CD4-positive, alpha-beta T cell treated with Interleukin-10 for 1 hour (primary cell): ENCODE results near the gene GADD45G.

Experiments
- DNase-seq: peaks from one replicate; pipeline ENCODE4 v3.0.0-alpha.2; 2020

GADD45G gene

DNA sequence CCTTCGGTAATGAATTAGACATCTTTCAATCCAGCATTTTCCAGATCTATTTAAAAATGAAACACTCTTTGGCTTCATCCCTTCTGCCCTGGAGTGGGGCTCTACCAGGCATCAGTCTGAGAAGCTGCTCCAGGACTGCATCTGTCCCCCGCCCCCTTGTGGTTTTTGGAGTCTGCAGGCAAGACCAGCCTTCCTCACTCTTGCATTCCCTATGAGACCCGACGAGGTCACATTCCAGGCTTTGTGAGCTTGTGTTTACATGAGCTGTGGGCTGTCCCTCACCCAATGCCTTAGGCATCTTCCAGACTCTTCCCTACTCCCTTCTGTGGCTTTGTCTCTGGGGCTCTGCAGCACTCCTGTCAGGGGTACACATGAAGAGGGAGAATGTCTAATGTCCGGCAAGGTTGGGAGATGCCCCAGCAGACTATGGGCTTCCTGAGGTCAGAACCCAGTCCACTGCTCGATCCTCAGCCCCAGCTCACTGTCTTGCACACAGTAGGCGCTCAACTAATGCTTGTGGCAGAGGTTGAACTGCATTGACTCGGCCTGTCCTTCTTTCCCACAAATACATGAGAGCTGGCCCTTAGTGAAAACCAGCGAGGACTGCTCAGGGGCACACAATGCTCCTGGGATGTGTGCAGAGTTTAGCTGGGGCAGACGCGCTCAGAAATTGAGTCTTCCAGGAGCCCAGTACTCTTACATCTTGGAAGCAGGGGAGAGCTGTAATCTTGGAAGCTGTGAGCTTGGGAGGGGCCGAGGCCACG is 11.7 kb upstream of the GADD45G start:
- no peak for DNase-seq

DNA sequence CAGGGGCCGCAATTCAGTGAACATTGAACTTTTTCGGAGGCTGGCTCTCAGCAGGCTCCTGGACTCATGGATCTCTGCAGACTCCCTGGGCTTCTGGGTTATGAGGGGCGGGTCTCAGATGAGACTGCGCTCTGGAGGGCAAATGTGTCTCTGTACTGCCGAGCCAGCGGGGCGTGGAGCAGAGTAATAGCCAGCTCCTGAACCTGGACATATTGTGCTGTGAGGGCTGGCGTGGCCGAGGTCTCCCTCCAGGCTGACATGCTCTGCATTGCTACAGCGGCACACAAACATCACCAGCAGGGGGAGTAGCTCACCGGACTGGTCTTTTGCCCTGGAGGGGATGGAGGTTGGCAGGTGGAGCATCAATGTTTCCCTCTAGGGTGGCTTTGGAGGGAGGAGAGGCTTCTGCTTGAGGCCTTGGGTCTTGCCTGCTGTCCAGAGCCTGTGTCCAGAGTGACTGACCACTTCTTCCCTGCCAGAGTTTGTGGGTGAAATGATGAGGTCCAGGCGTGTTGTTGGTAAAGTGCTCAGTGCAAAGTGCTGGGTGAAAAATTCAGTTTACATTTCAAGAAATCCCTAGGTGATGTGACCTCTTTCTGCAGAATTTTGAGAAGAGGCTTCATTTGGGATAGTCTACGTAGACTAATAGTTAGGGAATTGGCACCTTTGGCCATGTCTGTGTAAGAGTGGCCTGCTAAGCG is 10.9 kb upstream of the GADD45G start:
- peak; percentile 59 for DNase-seq

DNA sequence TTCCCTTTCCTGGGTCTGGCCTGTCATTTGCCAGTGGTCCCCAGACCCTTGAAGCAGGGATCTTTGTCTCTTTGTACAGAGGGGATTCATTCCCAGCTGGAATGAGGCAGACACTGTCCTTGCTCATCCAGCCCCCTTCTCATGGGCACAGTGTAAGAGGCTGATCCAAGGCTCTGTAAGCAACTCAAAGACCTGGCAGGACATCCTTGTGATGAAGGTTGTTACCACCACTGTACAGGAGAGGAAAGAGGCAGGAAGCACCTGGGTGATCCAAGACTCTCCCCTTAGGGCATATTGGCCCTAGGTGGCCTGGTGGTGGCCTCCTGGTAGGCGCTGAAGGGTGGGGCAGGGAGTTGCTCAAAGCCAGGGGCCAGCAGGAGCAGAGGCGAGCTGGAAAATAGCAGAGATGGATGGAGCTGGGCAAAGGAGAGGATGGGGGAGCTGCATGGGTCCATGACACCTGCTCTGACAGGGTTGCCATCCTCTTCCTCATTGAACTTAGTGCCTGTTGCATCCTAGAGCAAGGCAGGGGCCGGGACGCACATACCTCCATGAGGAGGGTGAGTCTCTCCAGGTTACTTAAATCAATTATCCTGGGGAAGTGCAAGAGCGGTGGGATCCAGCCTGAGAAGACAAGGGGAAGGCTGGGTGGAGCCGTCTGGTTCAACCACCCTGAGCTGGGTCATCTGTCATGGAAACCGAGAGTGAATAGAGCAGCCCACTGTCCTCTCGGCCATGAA is 9.8 kb upstream of the GADD45G start:
- no peak for DNase-seq

DNA sequence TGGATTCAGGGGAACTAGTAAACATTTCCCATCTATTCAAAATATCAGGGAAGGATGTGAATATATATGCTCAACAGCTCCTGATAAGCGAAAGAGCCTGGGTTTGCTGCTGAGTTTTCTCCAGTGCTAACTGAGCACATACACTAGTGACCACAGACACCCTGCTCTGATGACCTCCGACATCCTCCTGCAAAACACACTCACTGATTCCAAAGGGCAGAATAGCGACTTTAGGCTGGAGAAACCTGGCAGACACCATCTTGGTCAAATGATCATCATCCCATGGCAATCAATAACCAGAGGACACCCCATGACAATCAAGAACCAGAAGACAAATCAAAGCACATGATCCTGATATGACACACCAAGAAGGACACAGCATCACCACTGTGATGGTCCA is 9.2 kb upstream of the GADD45G start:
- DNase-seq = no peak

DNA sequence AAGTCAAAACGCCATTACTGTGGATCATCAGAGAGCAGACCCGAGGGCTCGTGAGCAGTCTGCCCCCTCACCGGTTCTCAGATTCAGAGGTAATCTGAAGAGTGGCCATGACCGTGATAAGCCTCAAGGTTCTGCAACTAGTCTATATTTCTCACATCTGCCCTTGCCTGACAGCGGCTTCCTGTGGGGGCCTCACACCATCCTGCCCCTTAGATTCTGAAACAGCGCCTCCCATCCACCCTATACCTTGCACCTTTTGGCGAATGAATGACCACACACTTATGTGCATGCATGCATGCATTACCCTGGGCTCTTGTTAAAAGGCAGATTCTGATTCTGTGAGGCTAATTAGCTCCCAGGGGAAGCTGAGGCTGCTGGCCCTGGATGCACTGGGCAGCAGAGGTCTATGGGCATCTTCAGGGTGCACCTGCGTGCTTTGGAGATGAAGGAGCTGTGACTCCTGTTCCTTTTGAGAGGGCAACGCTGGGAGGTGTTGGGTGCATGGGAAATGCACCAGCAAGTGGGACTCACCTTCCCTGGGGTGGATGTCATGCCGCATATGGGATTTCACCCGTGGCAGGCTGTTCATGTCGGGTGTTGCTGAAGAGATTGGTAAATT is 7.8 kb upstream of the GADD45G start:
- DNase-seq = no peak

DNA sequence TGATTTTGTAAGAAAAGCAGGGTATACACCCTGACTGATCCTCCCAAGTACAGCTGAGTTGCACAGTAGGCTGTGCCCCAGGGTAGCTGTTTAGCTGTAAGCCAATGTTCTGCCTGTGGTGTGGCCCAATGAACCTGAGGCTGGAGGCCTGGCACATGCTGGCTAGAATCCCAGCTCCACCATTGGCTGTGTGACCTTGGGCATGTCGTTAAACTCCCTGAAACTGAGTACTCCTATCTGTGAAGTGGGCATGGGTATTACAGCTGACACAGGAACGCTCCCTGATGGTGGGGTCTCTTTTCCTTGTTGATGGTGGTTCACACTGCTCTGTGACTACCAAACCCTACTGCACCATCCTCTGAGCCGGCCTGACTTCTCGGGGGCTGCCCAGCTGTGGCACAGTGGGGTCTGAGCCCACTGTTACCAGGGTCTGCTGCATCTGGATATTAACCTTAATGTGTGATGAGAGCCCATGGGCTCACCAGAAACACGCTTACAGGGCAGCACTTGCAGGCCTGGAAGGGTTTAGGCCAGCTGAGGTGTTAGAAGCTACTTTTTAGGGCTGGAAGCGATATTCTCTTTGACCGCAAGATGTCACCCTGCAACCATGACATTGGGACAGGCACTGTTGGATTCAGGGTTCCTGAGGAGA is 7.0 kb upstream of the GADD45G start:
- DNase-seq = peak; percentile 66

DNA sequence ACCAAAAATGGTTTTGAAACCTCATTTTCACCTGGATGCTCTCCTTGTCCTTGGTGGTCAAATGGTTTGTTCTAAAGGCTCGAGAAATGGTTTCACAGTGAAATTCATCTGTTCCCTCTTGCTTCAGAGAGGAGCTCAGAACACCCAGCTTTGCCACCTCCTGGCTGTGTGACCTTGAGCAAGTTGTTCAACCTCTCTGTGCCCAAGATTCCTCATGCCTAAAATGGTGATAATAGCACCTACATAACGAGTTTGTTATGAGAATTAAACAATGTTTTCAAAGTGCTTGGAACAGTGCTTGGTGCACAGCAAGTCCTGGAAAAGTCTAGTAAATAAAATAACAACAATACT is 6.5 kb upstream of the GADD45G start:
- no peak for DNase-seq

DNA sequence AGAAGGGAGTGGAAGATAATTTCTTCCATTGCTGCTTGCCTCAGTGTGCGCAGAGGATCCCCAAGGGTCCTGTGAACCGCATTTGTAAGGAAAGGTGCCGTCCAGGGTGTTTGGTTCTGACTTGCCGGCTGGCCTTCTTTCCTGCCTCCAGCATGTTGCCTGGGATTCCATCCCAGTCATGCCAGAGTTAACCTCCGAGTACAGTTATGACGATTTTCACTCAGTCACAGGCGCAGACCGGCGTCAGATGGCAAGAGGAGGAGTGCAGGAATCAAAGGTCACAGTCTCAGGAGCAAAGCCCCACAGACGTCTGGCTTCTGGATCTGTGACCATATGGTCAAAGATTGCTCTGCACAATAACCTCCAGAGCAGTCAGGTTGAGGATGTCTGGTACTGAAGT is 5.9 kb upstream of the GADD45G start:
- DNase-seq = no peak

DNA sequence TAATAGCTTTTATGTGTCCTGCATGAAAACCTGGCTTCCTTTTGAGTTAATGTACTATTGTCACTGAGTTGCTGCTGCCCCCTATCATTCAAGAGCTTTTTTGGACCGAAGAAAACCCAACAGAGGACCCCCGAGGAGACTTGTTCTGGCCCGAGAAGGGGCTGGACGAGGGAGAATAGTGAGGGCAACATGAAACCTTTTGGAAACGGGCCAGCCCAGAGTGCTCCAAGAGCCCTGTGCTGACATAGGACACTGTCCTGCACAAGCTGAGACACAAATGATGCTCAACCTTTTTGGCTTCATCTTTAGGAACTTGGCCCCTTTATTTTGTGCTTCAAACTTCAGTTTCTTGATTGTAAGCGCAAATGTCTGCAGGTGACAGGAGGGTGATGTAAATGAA is 4.0 kb upstream of the GADD45G start:
- DNase-seq = no peak

DNA sequence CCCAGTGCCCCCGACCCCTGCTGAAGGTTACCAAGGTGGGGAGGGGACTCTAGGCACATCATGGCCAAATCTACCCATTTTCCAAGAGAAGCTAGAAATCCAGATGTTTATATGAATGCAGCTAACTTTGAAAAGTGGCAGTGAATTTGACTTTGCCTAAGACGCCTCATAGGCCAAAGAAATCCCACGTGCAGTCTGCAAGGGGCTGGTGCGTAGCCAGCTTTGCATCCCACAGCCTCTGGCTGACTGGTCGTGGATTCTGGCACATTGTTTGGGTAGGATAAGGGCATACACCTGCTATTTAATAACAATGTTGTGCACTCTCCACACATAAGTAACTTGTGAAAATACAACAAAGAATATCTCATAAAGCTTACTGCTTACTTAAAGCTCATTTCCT is 3.5 kb upstream of the GADD45G start:
- DNase-seq = no peak

DNA sequence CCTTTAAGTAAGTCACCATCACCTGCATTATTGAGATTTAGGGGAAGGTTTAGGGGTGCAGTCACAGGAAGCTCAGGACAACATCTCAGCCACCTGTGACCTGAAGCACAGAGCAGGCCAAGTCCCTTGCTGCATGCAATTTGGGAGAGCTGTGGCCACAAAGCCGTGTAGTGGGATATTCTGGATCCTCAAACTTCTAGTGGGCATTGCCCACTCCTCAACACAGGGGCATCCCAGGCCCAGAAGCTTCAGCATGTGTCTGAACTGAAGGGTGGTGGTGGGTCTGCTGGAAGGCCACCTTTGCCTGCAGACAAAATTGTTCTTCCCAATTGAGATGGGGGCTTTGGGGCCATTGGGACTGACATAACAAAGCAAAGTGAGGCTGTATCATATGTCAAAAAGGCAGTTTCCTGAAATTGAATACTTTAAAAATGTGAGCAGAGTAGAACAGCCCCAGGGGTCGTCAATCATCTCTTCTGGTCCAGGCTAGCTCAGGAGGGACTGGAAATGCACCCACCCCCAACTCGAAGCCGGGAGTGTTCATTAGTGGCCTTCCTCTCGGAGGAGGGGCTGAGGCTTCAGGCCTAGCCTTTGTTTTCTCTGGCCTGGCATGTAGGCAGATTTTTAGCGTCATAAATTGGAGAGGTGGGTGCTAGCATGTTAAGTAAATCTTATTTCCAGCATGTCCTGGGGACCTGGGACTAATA is 2.8 kb upstream of the GADD45G start:
- DNase-seq = no peak

DNA sequence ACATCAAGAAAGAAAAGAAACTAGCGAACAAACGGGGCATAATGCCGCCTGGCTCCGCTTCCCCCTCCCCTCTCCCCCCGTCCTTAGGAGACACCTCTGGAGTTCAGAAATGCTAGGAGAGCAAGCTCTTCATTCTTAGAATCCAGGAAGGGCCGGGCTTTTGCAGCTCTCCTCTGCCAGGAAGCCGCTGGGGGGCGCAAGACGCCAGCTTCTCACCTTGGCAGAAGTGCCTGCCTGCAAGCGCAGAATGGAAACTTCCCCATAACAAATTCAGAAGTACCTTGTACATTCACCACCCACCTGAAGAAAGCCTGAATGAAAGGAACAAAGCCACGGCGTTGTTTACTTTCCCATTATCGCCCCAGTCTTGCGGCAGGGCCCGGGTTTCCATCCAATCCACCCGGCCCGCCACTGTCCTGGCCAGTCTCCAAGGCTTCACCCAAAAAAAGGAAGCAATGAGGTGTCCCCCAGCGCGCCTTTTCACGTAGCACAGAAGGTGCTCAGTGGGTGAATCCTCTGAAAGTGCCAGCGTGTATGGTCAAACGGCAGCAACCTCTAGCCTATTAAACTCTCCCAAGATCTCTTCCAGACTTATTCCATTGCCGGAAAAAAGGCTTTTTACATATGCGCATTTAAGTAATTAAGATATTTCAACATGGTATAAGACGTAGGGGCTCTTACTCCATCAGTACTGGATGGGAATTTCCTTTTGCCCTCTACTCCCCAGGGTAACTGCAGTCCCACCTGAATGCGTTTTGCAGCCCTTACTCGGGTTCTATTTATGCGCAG is 1.6 kb upstream of the GADD45G start:
- DNase-seq = peak; percentile 85

DNA sequence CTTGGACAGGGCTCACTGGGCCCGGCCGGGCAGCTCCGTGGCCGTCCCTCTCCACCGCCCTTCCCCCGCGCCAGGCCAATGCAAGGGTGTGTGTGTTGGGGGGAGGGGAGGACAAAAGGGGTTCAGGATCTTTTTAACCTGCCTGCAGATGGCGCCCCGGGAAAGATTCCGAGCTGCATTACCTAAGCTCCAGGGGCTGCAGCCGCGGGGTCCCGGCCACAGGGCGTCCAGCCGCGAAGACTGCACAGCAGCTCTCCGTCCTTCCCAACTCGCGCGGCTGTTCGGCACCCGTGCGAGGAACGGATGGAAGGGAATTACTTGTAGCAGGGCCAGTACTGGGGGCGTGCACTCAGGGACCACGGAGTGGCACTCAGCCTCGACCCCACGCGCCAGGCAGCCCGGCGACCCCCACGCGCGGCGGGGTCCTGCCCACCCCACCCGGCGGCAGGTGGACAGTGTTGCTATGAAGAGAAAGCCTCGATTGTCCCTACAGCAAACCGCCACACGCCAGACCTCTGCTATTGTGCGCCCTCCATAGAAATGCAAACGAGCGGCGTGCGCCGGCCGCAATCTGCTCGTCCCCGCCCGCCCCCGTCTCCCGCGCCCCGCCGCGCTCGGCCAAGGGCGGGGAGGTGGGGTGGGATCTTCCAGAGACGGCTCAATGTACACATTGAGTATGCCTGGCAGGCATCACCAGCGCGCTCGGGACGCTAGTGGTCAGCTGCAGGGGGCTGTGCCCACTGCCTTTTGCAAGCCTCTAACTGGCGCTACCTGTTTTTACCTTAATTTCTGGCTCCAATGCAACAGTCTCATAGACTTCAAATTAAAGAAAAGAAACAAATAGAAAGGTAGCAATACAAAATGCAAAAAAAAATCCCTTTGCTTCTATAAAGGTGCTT is 796 bp upstream of the GADD45G start:
- peak; percentile 54 for DNase-seq

DNA sequence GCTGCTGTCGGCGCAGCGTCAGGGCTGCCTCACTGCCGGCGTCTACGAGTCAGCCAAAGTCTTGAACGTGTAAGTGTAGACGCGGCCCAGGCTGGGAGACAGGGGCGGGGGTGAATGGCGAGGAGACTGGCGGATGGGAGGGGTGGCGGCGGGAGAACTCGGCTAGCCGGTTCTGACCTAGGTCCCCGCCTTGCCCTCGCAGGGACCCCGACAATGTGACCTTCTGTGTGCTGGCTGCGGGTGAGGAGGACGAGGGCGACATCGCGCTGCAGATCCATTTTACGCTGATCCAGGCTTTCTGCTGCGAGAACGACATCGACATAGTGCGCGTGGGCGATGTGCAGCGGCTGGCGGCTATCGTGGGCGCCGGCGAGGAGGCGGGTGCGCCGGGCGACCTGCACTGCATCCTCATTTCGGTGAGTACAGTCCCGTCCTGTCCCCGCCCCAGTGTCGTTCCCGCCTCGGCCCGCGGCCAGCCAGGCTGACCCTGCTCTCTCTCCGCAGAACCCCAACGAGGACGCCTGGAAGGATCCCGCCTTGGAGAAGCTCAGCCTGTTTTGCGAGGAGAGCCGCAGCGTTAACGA is 745 bp downstream of the GADD45G start:
- DNase-seq = peak; percentile 42

DNA sequence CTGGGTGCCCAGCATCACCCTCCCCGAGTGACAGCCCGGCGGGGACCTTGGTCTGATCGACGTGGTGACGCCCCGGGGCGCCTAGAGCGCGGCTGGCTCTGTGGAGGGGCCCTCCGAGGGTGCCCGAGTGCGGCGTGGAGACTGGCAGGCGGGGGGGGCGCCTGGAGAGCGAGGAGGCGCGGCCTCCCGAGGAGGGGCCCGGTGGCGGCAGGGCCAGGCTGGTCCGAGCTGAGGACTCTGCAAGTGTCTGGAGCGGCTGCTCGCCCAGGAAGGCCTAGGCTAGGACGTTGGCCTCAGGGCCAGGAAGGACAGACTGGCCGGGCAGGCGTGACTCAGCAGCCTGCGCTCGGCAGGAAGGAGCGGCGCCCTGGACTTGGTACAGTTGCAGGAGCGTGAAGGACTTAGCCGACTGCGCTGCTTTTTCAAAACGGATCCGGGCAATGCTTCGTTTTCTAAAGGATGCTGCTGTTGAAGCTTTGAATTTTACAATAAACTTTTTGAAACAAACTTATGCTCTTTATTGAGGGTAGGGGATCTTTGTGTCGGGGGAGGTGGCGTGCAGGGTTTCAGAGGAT is 1.3 kb downstream of the GADD45G start:
- peak; percentile 16 for DNase-seq

DNA sequence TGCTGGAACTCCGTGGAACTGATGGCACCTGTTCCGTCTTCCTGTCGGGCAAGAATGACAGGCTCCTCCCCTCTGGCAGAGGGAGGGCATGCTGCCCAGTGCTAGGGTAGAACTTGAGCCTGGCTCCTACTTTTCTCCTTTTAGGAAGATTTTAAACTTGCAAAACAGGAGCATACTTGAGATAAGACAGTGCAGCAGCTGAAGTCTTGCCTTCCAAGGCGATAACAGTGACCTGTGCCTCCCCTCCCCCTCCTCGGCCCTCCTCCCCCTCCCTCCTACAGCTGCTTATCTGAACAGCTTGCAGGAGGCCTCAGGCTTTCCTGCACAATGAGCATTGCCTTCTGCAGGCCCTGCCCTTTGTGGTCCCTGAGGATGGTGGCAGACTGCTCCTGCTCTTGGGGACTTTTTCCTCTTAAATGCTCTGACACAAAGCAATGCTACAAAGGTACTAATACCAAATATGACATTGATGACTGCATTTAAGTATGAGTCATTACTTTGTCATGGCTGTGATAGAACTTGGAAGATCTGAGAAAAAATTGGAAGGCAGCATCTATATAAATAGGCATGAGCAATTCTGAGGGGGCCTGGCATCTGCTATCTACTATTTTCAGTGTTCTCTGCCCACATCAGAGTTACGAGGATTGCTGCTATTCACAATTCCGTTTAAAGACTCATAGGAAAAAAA is 2.0 kb downstream of the GADD45G start:
- DNase-seq = peak; percentile 7

DNA sequence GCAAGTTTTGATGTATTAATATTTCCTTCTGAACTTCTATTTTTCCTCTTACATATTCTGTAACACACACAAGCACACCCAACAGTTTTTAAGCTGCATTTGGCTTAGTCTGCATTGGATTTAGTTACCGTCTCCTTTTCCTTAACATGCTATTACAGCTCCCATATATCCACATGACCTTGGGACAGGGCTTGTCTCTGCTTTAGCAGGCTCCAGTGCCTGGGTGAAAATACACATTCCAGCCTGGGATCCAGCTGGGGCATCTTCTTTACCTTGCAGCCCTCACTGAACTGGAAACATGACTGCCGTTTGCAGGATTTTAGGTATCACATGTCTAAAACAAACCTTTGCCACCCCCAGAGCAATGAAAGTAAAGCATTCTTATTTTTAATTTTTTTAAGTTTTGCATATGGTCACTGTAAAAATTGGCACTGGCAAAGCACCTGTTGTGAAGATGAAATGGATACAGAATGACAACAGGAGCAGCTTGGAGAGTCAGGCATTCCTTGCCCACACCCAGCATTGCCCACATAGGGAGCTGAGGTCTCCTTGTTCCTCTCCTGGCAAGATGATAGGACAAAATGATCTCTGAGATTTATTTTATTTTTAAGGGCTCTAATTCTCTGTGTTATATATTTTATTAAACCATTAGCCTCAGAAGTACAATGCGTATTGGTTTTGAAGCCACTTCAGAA is 4.0 kb downstream of the GADD45G start:
- DNase-seq = no peak

DNA sequence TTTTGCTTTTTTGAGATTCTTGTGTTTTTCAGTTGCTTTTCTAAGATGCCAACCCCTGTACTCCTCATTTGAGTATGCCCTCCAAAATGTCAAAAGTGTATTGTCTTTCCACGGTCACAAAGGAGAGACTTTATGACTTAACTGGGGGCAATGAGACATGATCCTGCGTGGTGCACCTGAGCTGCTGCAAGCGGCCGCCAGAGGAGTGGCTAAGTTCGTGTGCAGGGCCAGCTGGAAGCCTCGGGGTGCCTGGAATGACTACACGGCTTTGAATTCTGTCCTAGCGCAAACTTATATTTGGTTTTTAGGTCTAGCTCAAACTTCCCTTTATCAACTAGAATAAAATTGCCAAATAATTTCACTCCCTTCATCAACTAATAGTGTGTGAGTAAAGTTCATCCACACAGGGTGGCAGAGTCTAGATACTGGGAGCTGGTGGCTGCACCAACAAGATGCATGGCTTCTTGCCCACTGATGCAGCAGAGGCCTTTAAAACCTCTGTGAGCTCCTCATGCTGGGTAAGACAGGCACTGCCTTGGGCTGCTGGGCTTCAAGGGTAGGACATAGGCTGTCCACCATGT is 4.7 kb downstream of the GADD45G start:
- no peak for DNase-seq
